ENCODE data around the gene UGT1A5. TPM values are rescaled to one million over a fixed set of nuclear protein-coding genes. Genes with fewer than 3 reads are reported as not detected.
"Not testable (repeated sequence)": the region's sequence is repeated elsewhere in the genome, so short reads cannot be mapped to it uniquely, and the experiment has no call there.

The UGT1A5 gene
- total RNA-seq, 1 donor from 2014 or later: not detected

DNA sequence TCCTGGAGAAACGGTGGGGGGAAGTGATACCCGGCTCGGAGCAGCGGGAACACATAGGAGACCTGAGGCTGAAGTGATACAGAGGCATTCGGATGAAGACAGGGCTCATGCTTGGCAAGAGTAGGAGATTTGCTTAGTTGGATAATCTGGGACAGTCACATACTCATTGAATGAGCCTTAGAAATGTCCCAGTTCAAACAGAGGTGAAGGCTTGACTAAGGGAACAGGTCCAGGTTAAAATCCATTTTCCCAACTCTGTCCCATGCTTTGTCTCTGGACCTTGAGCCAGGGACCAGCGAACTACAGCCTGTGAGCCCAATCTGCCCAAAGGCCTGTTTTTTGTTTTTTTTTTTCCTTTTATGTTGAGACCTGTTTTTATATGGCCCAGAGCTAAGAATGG lies 18.7 kb upstream of the UGT1A5 start:
- no peak overlapping the region for H3K27ac ChIP-seq (replicated peaks)
- H3K4me1 ChIP-seq: no peaks in the 10 kb centered on the region
- no peak overlapping the region for H3K4me3 ChIP-seq
- no peaks in the 10 kb centered on the region for H3K9me3 ChIP-seq (replicated peaks)
- intact Hi-C loops (cut with micrococcal nuclease): no loop called here
- no peak for DNase-seq
- H3K36me3 ChIP-seq: no peaks in the 10 kb centered on the region
- TF ChIP-seq, protein P1, sequence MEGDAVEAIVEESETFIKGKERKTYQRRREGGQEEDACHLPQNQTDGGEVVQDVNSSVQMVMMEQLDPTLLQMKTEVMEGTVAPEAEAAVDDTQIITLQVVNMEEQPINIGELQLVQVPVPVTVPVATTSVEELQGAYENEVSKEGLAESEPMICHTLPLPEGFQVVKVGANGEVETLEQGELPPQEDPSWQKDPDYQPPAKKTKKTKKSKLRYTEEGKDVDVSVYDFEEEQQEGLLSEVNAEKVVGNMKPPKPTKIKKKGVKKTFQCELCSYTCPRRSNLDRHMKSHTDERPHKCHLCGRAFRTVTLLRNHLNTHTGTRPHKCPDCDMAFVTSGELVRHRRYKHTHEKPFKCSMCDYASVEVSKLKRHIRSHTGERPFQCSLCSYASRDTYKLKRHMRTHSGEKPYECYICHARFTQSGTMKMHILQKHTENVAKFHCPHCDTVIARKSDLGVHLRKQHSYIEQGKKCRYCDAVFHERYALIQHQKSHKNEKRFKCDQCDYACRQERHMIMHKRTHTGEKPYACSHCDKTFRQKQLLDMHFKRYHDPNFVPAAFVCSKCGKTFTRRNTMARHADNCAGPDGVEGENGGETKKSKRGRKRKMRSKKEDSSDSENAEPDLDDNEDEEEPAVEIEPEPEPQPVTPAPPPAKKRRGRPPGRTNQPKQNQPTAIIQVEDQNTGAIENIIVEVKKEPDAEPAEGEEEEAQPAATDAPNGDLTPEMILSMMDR (IDR thresholded peaks at IDR 0.05; ENCODE audit: borderline replicate concordance): no peak
- H3K27me3 ChIP-seq (ENCODE audit: low read depth): peaks cover 18% of the 10 kb centered on the region

DNA sequence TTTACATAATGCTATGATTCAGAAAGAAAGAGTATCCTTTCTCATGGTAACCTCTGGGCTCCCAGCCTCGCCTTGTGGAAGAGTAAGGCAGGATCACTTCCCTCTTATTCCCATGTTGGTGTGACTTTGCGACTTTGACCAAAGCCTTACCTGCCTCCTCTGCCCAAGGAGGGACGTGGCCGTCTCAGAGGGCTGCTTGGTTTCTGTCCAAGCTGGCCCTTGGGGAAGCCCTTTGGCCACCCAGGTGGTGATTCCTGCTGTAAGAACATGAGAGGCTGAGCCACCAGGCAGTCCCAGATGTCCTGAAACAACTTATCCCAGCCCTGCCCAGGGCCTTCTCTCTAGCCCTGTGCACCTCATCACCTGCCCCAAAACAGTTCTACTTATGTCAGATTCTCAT lies 14.0 kb upstream of the UGT1A5 start:
- Histone ChIP-seq H3K9me3 (replicated peaks) (peaks cover 10% of the 10 kb centered on the region), H3K27me3 (ENCODE audit: low read depth) (peaks cover 5% of the 10 kb centered on the region), H3K4me3 (no peak overlapping the region), H3K36me3 (no peaks in the 10 kb centered on the region), H3K4me1 (no peaks in the 10 kb centered on the region), H3K27ac (replicated peaks) (no peak overlapping the region)
- DNase-seq: no peak
- intact Hi-C loops (cut with micrococcal nuclease): no loop called here
- TF ChIP-seq, protein P1 (IDR thresholded peaks at IDR 0.05; ENCODE audit: borderline replicate concordance): no peak

DNA sequence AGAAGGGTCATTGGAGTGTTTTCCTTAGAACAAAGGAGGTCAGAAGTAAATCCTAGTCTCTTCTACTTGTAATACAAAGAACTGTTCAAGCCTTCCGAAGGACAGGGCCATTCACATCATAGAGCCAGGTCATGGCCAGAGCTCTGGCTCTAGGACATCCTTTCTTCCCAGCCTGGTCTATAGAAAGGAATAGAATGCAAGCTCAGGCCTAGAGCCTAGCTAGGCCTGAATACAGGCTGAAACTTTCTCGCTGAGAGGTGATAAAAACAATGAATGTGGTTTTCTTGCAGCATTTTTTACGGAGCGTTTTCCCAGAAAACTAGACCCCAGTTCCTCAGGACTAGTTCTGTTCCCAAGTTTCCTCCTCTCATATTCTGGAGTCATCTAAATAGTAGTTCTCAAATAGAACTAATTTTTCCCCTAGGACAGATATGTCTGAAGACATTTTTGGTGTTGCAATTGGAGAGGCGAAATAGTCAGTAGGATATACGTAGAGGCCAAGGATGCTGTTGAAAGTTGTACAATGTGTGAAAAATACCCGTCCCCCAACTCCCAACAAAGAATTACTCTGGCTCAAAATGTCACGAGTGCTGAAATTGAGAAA lies 13.2 kb upstream of the UGT1A5 start:
- TF ChIP-seq, protein P1 (IDR thresholded peaks at IDR 0.05; ENCODE audit: borderline replicate concordance): no peak
- Histone ChIP-seq H3K4me3 (no peak overlapping the region), H3K27ac (replicated peaks) (no peak overlapping the region), H3K9me3 (replicated peaks) (peaks cover 17% of the 10 kb centered on the region), H3K36me3 (no peaks in the 10 kb centered on the region), H3K4me1 (no peaks in the 10 kb centered on the region), H3K27me3 (ENCODE audit: low read depth) (peaks cover 5% of the 10 kb centered on the region)
- no peak for DNase-seq
- intact Hi-C loops (cut with micrococcal nuclease): no loop called here

DNA sequence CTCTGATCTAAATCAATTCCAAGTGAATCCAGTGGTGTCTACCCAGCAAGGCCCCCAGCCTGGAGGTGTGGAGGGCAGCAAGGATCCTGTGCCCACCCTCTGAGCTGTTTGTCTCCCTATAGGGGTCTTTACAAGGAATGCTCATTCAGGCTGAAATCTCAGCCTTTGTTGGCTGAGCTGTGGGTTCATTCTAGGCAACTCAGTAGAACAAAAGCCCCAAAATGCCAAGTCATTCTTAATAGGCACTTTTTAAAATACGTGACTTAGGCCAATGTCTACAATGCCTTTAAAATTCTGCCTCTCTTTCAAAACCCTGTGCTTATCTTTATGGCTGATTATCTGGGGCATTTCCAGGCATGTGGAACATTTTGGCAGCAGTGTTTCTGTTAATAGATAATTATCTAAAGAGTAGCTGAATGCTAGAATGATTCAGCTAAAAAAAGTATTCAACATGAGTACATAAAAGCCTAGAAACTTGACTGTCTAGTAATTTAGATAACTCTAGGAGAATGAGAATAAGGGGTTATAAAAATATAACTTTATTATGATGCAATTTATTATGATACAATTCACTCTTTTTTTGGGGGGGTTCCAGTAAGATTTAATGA lies 12.6 kb upstream of the UGT1A5 start:
- intact Hi-C loops (cut with micrococcal nuclease): no loop called here
- no peak for DNase-seq
- no peaks in the 10 kb centered on the region for H3K36me3 ChIP-seq
- no peak overlapping the region for H3K27ac ChIP-seq (replicated peaks)
- TF ChIP-seq, protein P1 (IDR thresholded peaks at IDR 0.05; ENCODE audit: borderline replicate concordance): no peak
- H3K4me3 ChIP-seq: no peak overlapping the region
- peaks cover 22% of the 10 kb centered on the region for H3K9me3 ChIP-seq (replicated peaks)
- peaks cover 5% of the 10 kb centered on the region for H3K27me3 ChIP-seq (ENCODE audit: low read depth)
- no peaks in the 10 kb centered on the region for H3K4me1 ChIP-seq

DNA sequence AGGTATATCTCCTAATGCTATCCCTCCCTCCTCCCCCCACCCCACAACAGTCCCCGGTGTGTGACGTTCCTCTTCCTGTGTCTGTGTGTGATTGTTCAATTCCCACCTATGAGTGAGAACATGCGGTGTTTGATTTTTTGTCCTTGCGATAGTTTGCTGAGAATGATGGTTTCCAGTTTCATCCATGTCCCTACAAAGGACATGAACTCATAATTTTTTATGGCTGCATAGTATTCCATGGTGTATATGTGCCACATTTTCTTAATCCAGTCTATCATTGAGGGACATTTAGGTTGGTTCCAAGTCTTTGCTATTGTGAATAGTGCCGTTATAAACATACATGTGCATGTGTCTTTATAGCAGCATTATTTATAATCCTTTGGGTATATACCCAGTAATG lies 11.9 kb upstream of the UGT1A5 start:
- H3K4me1 ChIP-seq; H3K36me3 ChIP-seq; H3K27ac ChIP-seq (replicated peaks); H3K4me3 ChIP-seq; H3K27me3 ChIP-seq (ENCODE audit: low read depth); intact Hi-C loops (cut with micrococcal nuclease); DNase-seq: not testable (repeated sequence)
- peaks cover 22% of the 10 kb centered on the region for H3K9me3 ChIP-seq (replicated peaks)

DNA sequence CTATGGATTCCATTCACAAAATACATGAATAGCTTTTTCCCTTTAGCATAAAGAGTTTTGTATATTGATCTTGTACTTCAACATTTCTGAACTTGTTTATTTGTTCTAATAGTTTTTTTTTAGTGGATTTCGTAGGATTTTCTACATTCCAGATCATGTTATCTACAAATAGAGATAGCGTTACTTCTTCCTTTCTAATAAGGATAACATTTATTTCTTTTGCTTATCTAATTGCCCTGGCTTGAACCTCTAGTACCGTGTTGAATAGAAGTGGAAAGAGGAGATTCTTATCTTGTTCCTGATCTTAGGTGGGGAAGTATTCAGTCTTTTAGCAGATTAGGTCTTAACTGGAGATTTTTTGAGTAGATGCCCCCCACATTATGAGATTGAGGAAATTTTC lies 10.5 kb upstream of the UGT1A5 start:
- Histone ChIP-seq H3K27ac (replicated peaks) (no peak overlapping the region), H3K9me3 (replicated peaks) (peaks cover 22% of the 10 kb centered on the region), H3K27me3 (ENCODE audit: low read depth) (peaks cover 5% of the 10 kb centered on the region), H3K36me3 (no peaks in the 10 kb centered on the region), H3K4me1 (no peaks in the 10 kb centered on the region), H3K4me3 (no peak overlapping the region)
- TF ChIP-seq, protein P1 (IDR thresholded peaks at IDR 0.05; ENCODE audit: borderline replicate concordance): no peak
- intact Hi-C loops (cut with micrococcal nuclease): no loop called here
- DNase-seq: no peak
